GM23338 (cell line): ENCODE data around the gene ESRRB. TPM values are rescaled to one million over a fixed set of nuclear protein-coding genes. Genes with fewer than 3 reads are reported as not detected.

Experiments used
- ATAC-seq: fragments of 200-7000 bp; cut with Tn5 transposase; 3 replicates; pipeline ENCODE4 v1.9.1; 2020
- DNase-seq: peaks from one replicate; pipeline ENCODE4 v3.0.0-alpha.2; 2015; ENCODE audit warnings: low spot score
- H2AFZ ChIP-seq: fragments of 200-600 bp; sonication (generic); 2 replicates; pipeline ENCODE4 v1.8.0; 2016; ENCODE audit warnings: antibody characterized with exemption, mild to moderate bottlenecking, moderate library complexity
- H3F3A ChIP-seq: fragments of 200-600 bp; sonication (generic); replicated peaks from 2 replicates; pipeline ENCODE4 v1.8.0; 2017; ENCODE audit warnings: antibody characterized with exemption, mixed run types, low read depth
- H3K27ac ChIP-seq: fragments of 200-600 bp; sonication (generic); 2 replicates; pipeline ENCODE4 v1.6.1; 2016; ENCODE audit warnings: low read depth
- H3K27me3 ChIP-seq: fragments of 200-600 bp; sonication (generic); 2 replicates; pipeline ENCODE4 v1.8.0; 2016; ENCODE audit warnings: mild to moderate bottlenecking, mixed run types, moderate library complexity; ENCODE audit not compliant: insufficient read depth
- H3K36me3 ChIP-seq: fragments of 200-600 bp; sonication (generic); 2 replicates; pipeline ENCODE4 v1.8.0; 2016; ENCODE audit warnings: mild to moderate bottlenecking; ENCODE audit not compliant: insufficient read depth
- H3K4me1 ChIP-seq: fragments of 200-600 bp; sonication (generic); 2 replicates; pipeline ENCODE4 v1.8.0; 2016; ENCODE audit warnings: mild to moderate bottlenecking, moderate library complexity; ENCODE audit not compliant: insufficient read depth
- H3K4me2 ChIP-seq: fragments of 200-600 bp; sonication (generic); 2 replicates; pipeline ENCODE4 v1.7.1; 2017; ENCODE audit warnings: mixed run types
- H3K4me3 ChIP-seq: fragments of 200-600 bp; sonication (generic); 2 replicates; pipeline ENCODE4 v1.6.1; 2016; ENCODE audit warnings: mixed run types
- H3K79me2 ChIP-seq: fragments of 200-600 bp; sonication (generic); replicated peaks from 2 replicates; pipeline ENCODE4 v1.8.0; 2017; ENCODE audit warnings: mild to moderate bottlenecking; ENCODE audit not compliant: insufficient read depth
- H3K9me2 ChIP-seq: fragments of 200-600 bp; sonication (generic); 2 replicates; pipeline ENCODE4 v1.8.0; 2017; ENCODE audit not compliant: insufficient read depth
- H4K20me1 ChIP-seq: fragments of 200-600 bp; sonication (generic); replicated peaks from 2 replicates; pipeline ENCODE4 v1.8.0; 2017; ENCODE audit warnings: mild to moderate bottlenecking; ENCODE audit not compliant: insufficient read depth
- H3K27ac Mint-ChIP-seq: 2 replicates; pipeline ENCODE4 v1.8.0; 2020; ENCODE audit warnings: inconsistent platforms, mild to moderate bottlenecking, moderate library complexity, mixed read lengths
- H3K27me3 Mint-ChIP-seq: 3 replicates; pipeline ENCODE4 v1.8.0; 2022; ENCODE audit warnings: low read depth, mild to moderate bottlenecking, moderate library complexity, mixed read lengths, inconsistent platforms; ENCODE audit not compliant: insufficient read depth, poor library complexity
- H3K36me3 Mint-ChIP-seq: 3 replicates; pipeline ENCODE4 v1.8.0; 2021; ENCODE audit warnings: low read depth, mild to moderate bottlenecking, inconsistent platforms, moderate library complexity, mixed read lengths
- H3K4me1 Mint-ChIP-seq: 3 replicates; pipeline ENCODE4 v1.8.0; 2020; ENCODE audit warnings: mild to moderate bottlenecking, inconsistent platforms, mixed read lengths
- H3K4me3 Mint-ChIP-seq: 3 replicates; pipeline ENCODE4 v1.8.0; 2021; ENCODE audit warnings: moderate library complexity, mild to moderate bottlenecking, inconsistent platforms, mixed read lengths
- H3K9me3 Mint-ChIP-seq: 3 replicates; pipeline ENCODE4 v1.8.0; 2020; ENCODE audit warnings: moderate library complexity, mild to moderate bottlenecking, inconsistent platforms, mixed read lengths
- ETS1 ChIP-seq: IDR thresholded peaks from 2 replicates; pipeline ENCODE4 v1.6.1; 2016; ENCODE audit warnings: antibody characterized with exemption
- EZH2 ChIP-seq: fragments of 200-600 bp; sonication (generic); IDR thresholded peaks from one replicate; pipeline ENCODE4 v1.8.0; 2017; ENCODE audit warnings: antibody characterized with exemption, mild to moderate bottlenecking, low read depth; ENCODE audit not compliant: unreplicated experiment
- JUNB ChIP-seq: IDR thresholded peaks from one replicate; pipeline ENCODE4 v1.6.1; 2016; ENCODE audit warnings: antibody characterized with exemption; ENCODE audit not compliant: unreplicated experiment
- NANOG ChIP-seq: IDR thresholded peaks from 2 replicates; pipeline ENCODE4 v1.6.1; 2016; ENCODE audit warnings: antibody characterized with exemption, borderline replicate concordance
- POLR2AphosphoS5 ChIP-seq: IDR thresholded peaks from 2 replicates; pipeline ENCODE4 v1.6.1; 2016; ENCODE audit warnings: antibody characterized with exemption, low read depth
- REST ChIP-seq: IDR thresholded peaks from one replicate; pipeline ENCODE4 v1.6.1; 2018; ENCODE audit warnings: antibody characterized with exemption; ENCODE audit not compliant: unreplicated experiment
- STAT1 ChIP-seq: IDR thresholded peaks from one replicate; pipeline ENCODE4 v1.6.1; 2016; ENCODE audit warnings: antibody characterized with exemption; ENCODE audit not compliant: unreplicated experiment
- ZNF114 ChIP-seq: fragments of 250-450 bp; sonication (Bioruptor Pico); IDR thresholded peaks from 2 replicates; pipeline ENCODE4 v1.5.0; 2020; ENCODE audit warnings: mild to moderate bottlenecking, moderate library complexity
- ZNF462 ChIP-seq: fragments of 250-450 bp; sonication (Bioruptor Pico); IDR thresholded peaks from 2 replicates; pipeline ENCODE4 v1.5.0; 2020; ENCODE audit warnings: mild to moderate bottlenecking, moderate library complexity
- polyA plus RNA-seq: library from polyadenylated mRNA; unstranded; fragments of >200 nt; fragmentation: Nextera tagmentation; extraction: Ambion mirVana; gene quantifications from 2 replicates; pipeline ENCODE4 v1.2.1, GENCODE V29; 2016
- total RNA-seq: library from RNA; depleted of rRNA; stranded (reverse); fragments of >200 nt; shearing (Covaris generic); gene quantifications from 2 replicates; pipeline ENCODE4 v1.2.3, GENCODE V29; 2014

The ESRRB gene
- total and polyA plus RNA-seq, 2 experiments from 2014 or later: 0.31 to 0.52 TPM

- no peak for TF ChIP-seq ZNF462
- no peak for TF ChIP-seq STAT1
- TF ChIP-seq ETS1: no peak
Measured at GRCh38 chr14:76498463-76498935, 122.6 kb downstream of the ESRRB start (continued).

- ATAC-seq: no peak
- no peak for TF ChIP-seq POLR2AphosphoS5
- no peak for TF ChIP-seq EZH2
- no peak for TF ChIP-seq REST
- TF ChIP-seq ZNF114: no peak
- no peak for TF ChIP-seq JUNB
- TF ChIP-seq NANOG: no peak
Measured at GRCh38 chr14:76498976-76499375, 123.0 kb downstream of the ESRRB start.

More at GRCh38 chr14:76498976-76499375, 123.0 kb downstream of the ESRRB start:
- H3K4me2 ChIP-seq: no peak overlapping the region
- H2AFZ ChIP-seq: no peak overlapping the region
- no peak overlapping the region for H3K4me3 Mint-ChIP-seq
- no peaks in the 10 kb centered on the region for H3K79me2 ChIP-seq
- H3K4me1 Mint-ChIP-seq: peaks cover 4% of the 10 kb centered on the region; the same call in 1 of the 3 replicates
- no peak for DNase-seq
- H3K4me1 ChIP-seq: no peaks in the 10 kb centered on the region
- no peaks in the 10 kb centered on the region for H3K36me3 Mint-ChIP-seq
- H3K9me3 Mint-ChIP-seq: no peaks in the 10 kb centered on the region
- no peak overlapping the region for H3K27ac ChIP-seq
- no peaks in the 10 kb centered on the region for H3K27me3 ChIP-seq
- H4K20me1 ChIP-seq: no peaks in the 10 kb centered on the region
- no peak overlapping the region for H3K27ac Mint-ChIP-seq
- no peaks in the 10 kb centered on the region for H3F3A ChIP-seq
- no peaks in the 10 kb centered on the region for H3K9me2 ChIP-seq
- H3K36me3 ChIP-seq: no peaks in the 10 kb centered on the region
- no peak overlapping the region for H3K4me3 ChIP-seq
- H3K27me3 Mint-ChIP-seq: peaks cover 3% of the 10 kb centered on the region
